NCI-H510A treated with DMSO at 0.1 percent for 48 hours (cell line): ENCODE measurements around the gene IGBP1.
"Not testable (repeated sequence)": the region's sequence is repeated elsewhere in the genome, so short reads cannot be mapped to it uniquely, and the experiment has no call there.

Experiments used
- DNase-seq: peaks from one replicate; lab custom pipeline; 2025; lab: John Stamatoyannopoulos, UW

IGBP1 gene

GRCh38 chrX:70168238-70169188 lies 35.3 kb downstream of the IGBP1 start:
- DNase-seq: no peak

GRCh38 chrX:70169281-70169680 lies 36.0 kb downstream of the IGBP1 start:
- no peak for DNase-seq

- DNase-seq: no peak
Measured at GRCh38 chrX:70171624-70172023, 38.4 kb downstream of the IGBP1 start.

GRCh38 chrX:70172221-70172620 lies 39.0 kb downstream of the IGBP1 start:
- DNase-seq: no peak

GRCh38 chrX:70172964-70173363 lies 39.7 kb downstream of the IGBP1 start:
- no peak for DNase-seq

GRCh38 chrX:70174754-70175153 lies 41.5 kb downstream of the IGBP1 start:
- no peak for DNase-seq

- no peak for DNase-seq
Measured at GRCh38 chrX:70175338-70175737, 42.1 kb downstream of the IGBP1 start.

- no peak for DNase-seq
Measured at GRCh38 chrX:70176938-70177533, 43.8 kb downstream of the IGBP1 start, which contains the start of gene DGAT2L6. Gene DGAT2L6, plus strand, starts transcription at chrX:70177483. Its CDS starts 100 bp downstream, at chrX:70177583.

GRCh38 chrX:70183091-70183490 lies 49.8 kb downstream of the IGBP1 start:
- no peak for DNase-seq

GRCh38 chrX:70190225-70190624 lies 57.0 kb downstream of the IGBP1 start:
- DNase-seq: no peak

GRCh38 chrX:70196961-70197720 lies 63.9 kb downstream of the IGBP1 start:
- peak; percentile 53 for DNase-seq

GRCh38 chrX:70201732-70202131 lies 68.5 kb downstream of the IGBP1 start:
- no peak for DNase-seq

GRCh38 chrX:70208479-70208878 lies 75.2 kb downstream of the IGBP1 start:
- DNase-seq: no peak

GRCh38 chrX:70209570-70209969 lies 76.3 kb downstream of the IGBP1 start:
- not testable (repeated sequence) for DNase-seq
